Measurements from ENCODE around the gene TUB. TPM values are rescaled to one million over a fixed set of nuclear protein-coding genes. Genes with fewer than 3 reads are reported as not detected.

TUB gene
- total RNA-seq, 1 donor from 2014 or later, result 5.2 TPM

- Histone ChIP-seq H3K4me1 (peaks cover 5% of the 10 kb centered on the region), H3K27me3 (ENCODE audit: low read depth) (no peaks in the 10 kb centered on the region), H3K9me3 (no peaks in the 10 kb centered on the region), H3K27ac (no peak overlapping the region), H3K4me3 (no peak overlapping the region), H3K36me3 (no peaks in the 10 kb centered on the region)
- ATAC-seq, result no peak
- DNase-seq, result no peak
- TF ChIP-seq, protein P1, sequence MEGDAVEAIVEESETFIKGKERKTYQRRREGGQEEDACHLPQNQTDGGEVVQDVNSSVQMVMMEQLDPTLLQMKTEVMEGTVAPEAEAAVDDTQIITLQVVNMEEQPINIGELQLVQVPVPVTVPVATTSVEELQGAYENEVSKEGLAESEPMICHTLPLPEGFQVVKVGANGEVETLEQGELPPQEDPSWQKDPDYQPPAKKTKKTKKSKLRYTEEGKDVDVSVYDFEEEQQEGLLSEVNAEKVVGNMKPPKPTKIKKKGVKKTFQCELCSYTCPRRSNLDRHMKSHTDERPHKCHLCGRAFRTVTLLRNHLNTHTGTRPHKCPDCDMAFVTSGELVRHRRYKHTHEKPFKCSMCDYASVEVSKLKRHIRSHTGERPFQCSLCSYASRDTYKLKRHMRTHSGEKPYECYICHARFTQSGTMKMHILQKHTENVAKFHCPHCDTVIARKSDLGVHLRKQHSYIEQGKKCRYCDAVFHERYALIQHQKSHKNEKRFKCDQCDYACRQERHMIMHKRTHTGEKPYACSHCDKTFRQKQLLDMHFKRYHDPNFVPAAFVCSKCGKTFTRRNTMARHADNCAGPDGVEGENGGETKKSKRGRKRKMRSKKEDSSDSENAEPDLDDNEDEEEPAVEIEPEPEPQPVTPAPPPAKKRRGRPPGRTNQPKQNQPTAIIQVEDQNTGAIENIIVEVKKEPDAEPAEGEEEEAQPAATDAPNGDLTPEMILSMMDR (IDR thresholded peaks at IDR 0.05), result no peak
- intact Hi-C loops (cut with DNase I), result no loop called here
These were observed 14.4 kb downstream of the TUB start for GRCh38 chr11:8095371-8095770.

DNA sequence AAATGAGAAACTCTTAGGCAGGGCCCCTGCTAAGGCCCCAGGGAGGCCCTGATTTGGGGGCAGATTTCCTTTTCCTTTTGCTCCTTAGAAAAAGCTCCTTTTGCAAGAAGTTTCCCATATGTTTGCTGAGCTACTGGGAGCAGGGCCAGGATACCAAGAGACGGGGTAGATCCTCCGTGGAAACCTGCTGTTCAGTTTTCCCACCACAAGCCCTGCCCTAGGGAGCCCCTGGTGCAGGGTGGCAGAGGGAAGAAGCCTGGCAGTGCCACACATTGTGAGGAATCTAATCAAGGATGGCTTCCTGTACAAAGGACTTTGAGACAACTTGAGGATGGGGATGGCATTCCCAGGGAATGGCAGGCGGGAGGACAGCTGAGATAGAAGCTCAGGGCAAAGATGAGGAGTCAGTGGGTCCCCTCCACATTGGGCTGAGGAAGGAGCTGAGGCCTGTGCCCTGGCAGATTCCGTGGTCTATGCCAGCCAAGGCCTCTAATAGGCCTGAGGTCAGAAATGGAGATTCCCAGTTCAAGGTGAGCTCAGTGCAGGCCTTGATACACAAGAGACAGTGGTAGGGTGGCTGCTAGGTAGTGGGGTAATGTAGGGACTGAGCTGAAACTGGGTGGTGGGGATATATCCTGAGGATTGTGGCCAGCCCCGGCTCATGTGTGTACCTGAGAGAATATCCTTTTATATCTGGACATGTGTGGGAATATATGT lies 15.0 kb downstream of the TUB start:
- DNase-seq (no peak), ATAC-seq (no peak)
- no peak overlapping the region for H3K4me3 ChIP-seq
- no peaks in the 10 kb centered on the region for H3K27me3 ChIP-seq (ENCODE audit: low read depth)
- H3K27ac ChIP-seq, result no peak overlapping the region
- peaks cover 4% of the 10 kb centered on the region for H3K36me3 ChIP-seq
- TF ChIP-seq, protein P1 (IDR thresholded peaks at IDR 0.05), result no peak
- peaks cover 5% of the 10 kb centered on the region for H3K4me1 ChIP-seq
- H3K9me3 ChIP-seq, result no peaks in the 10 kb centered on the region
- intact Hi-C loops (cut with DNase I), result no loop called here

GRCh38 chr11:8096575-8096974 lies 15.6 kb downstream of the TUB start:
- Histone ChIP-seq H3K27me3 (ENCODE audit: low read depth) (no peaks in the 10 kb centered on the region), H3K4me3 (no peak overlapping the region), H3K4me1 (peaks cover 5% of the 10 kb centered on the region), H3K36me3 (peaks cover 10% of the 10 kb centered on the region), H3K27ac (no peak overlapping the region), H3K9me3 (no peaks in the 10 kb centered on the region)
- ATAC-seq (no peak), DNase-seq (no peak)
- intact Hi-C loops (cut with DNase I), result no loop called here
- TF ChIP-seq, protein P1 (IDR thresholded peaks at IDR 0.05), result no peak

- Histone ChIP-seq H3K4me3 (no peak overlapping the region), H3K27ac (no peak overlapping the region), H3K9me3 (no peaks in the 10 kb centered on the region), H3K36me3 (peaks cover 15% of the 10 kb centered on the region), H3K4me1 (peaks cover 5% of the 10 kb centered on the region), H3K27me3 (ENCODE audit: low read depth) (no peaks in the 10 kb centered on the region)
- TF ChIP-seq, protein P1 (IDR thresholded peaks at IDR 0.05), result no peak
- DNase-seq (no peak), ATAC-seq (no peak)
- intact Hi-C loops (cut with DNase I), result no loop called here
These were observed 16.1 kb downstream of the TUB start for GRCh38 chr11:8097062-8097461.

GRCh38 chr11:8097468-8097867 lies 16.5 kb downstream of the TUB start:
- no peak overlapping the region for H3K27ac ChIP-seq
- peaks cover 3% of the 10 kb centered on the region for H3K4me1 ChIP-seq
- ATAC-seq (no peak), DNase-seq (no peak)
- no peaks in the 10 kb centered on the region for H3K9me3 ChIP-seq
- H3K36me3 ChIP-seq, result peaks cover 19% of the 10 kb centered on the region
- TF ChIP-seq, protein P1 (IDR thresholded peaks at IDR 0.05), result no peak
- no peak overlapping the region for H3K4me3 ChIP-seq
- intact Hi-C loops (cut with DNase I), result no loop called here
- H3K27me3 ChIP-seq (ENCODE audit: low read depth), result no peaks in the 10 kb centered on the region
